ENCODE results near the gene DHRS11. TPM values are rescaled to one million over a fixed set of nuclear protein-coding genes. Genes with fewer than 3 reads are reported as not detected.

The DHRS11 gene
- total and polyA plus RNA-seq, 2 of the 8 experiments (the other 6 are each of a cell fraction or from before 2014, with no cell fraction given), result 29.5 to 63.3 TPM

DNA sequence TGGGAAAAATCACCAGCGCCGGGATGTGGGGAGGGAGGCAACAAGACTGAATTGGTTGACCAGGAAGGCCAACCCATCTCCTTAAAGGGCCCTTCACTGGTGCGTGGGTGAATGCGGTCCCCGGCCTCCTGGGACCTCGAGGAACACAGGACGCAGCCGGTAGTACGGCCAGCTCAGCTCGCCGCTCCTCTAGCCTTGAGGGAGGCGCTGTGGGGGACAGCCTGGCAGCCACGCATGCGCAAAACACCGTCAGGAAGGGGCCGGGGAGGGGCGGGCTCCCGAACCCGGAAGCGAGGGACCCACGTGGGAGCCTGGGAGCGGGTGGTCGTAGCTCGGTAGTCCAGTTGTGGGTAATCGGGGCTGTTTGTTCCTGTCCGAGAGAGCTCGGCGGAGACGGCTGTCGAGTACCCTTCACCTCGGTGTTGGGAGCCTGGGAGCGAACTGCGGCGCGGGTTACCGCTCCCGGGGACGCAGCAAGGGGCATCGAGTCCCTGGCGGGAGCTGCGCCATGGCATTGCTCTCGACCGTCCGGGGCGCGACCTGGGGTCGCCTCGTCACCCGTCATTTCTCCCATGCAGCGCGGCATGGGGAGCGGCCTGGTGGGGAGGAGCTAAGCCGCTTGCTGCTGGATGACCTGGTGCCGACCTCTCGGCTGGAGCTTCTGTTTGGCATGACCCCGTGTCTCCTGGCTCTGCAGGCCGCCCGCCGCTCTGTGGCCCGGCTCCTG lies 9.8 kb downstream of the DHRS11 start, which contains the start of gene MRM1 (continued):
- peak; percentile 47 for TF ChIP-seq SAP30 (IDR thresholded peaks at IDR 0.05; ENCODE audit: insufficient read depth, insufficient replicate concordance, low read length)
- peak; percentile 66 for TF ChIP-seq KDM4A (IDR thresholded peaks at IDR 0.05; ENCODE audit: low read depth, low read length, severe bottlenecking)
- peak; percentile 73 for TF ChIP-seq ASH2L (IDR thresholded peaks at IDR 0.05; ENCODE audit: low read length)
- TF ChIP-seq EZH2 (IDR thresholded peaks at IDR 0.05; ENCODE audit: low read depth, low read length, severe bottlenecking), result peak; percentile 17
- peak; percentile 11 to 78; a peak in 2 of 4 replicates for TF ChIP-seq HDAC2 (IDR thresholded peaks at IDR 0.05; ENCODE audit: borderline replicate concordance in 1 of 2, low read depth in 2 of 2, low read length in 2 of 2)
- TF ChIP-seq GABPA (IDR thresholded peaks at IDR 0.05; ENCODE audit: borderline replicate concordance, insufficient read depth, low read length), result no peak; the same call in 1 of the 2 replicates
- TF ChIP-seq SRF (IDR thresholded peaks at IDR 0.05; ENCODE audit: low read depth, low read length), result 0 out of 2 replicates have a peak, but pooled peaks have one; percentile 15
- TF ChIP-seq PHF8 (conservative IDR thresholded peaks at IDR 0.05; ENCODE audit: low read depth, low read length), result peak; percentile 75
- TF ChIP-seq RNF2 (IDR thresholded peaks at IDR 0.05; ENCODE audit: borderline replicate concordance, low read depth, low read length, missing control alignments, poor library complexity, severe bottlenecking), result no peak
- TF ChIP-seq SIN3A (conservative IDR thresholded peaks at IDR 0.05 in 1 of 2, IDR thresholded peaks at IDR 0.05 in 1 of 2; ENCODE audit: low read depth in 1 of 2, low read length in 2 of 2), result peak in 1 of 2 experiments; percentile 80; a peak in 2 of 4 replicates
- TF ChIP-seq RBBP5 (IDR thresholded peaks at IDR 0.05; ENCODE audit: borderline replicate concordance, low read depth, low read length), result peak; percentile 82; the same call in 1 of the 2 replicates
- peak; percentile 70 for TF ChIP-seq NRF1 (IDR thresholded peaks at IDR 0.05; ENCODE audit: low read depth, low read length)
- TF ChIP-seq ATF2 (IDR thresholded peaks at IDR 0.05; ENCODE audit: low read length), result no peak; the same call in 1 of the 2 replicates
- peak; percentile 34 to 84 for TF ChIP-seq POLR2A (IDR thresholded peaks at IDR 0.05; ENCODE audit: control extremely low read depth in 1 of 2, low read depth in 2 of 2, low read length in 2 of 2)
